HepG2 (cell line): Measurements from ENCODE around the gene CDHR3. TPM values are rescaled to one million over a fixed set of nuclear protein-coding genes. Genes with fewer than 3 reads are reported as not detected.

Experiments used
- ARNTL ChIP-seq: sonication (generic); formaldehyde crosslinking; IDR thresholded peaks from 2 replicates; pipeline ENCODE4 v1.4.0; 2020; ENCODE audit warnings: mild to moderate bottlenecking, missing genetic modification reagents
- FOXJ3 ChIP-seq: sonication (generic); formaldehyde crosslinking; IDR thresholded peaks from 2 replicates; pipeline ENCODE4 v1.4.0; 2020; ENCODE audit warnings: missing genetic modification reagents, mild to moderate bottlenecking, borderline replicate concordance
- GZF1 ChIP-seq: sonication (generic); formaldehyde crosslinking; IDR thresholded peaks from 2 replicates; pipeline ENCODE4 v1.5.1; 2020; ENCODE audit warnings: mild to moderate bottlenecking, missing genetic modification reagents
- HNF4G ChIP-seq, 2 experiments: sonication (generic) in 1 of 2; formaldehyde crosslinking in 1 of 2; IDR thresholded peaks; 2 replicates each; pipeline versions ENCODE4 v1.4.0 to v1.6.1; 2011 to 2020; ENCODE audit warnings: borderline replicate concordance in 2 of 2, low read depth in 2 of 2, mild to moderate bottlenecking in 2 of 2, low read length in 1 of 2, missing genetic modification reagents in 1 of 2, moderate library complexity in 1 of 2
- HOXD1 ChIP-seq: sonication (generic); formaldehyde crosslinking; IDR thresholded peaks from 2 replicates; pipeline ENCODE4 v1.5.0; 2020; ENCODE audit warnings: missing genetic modification reagents
- ISX ChIP-seq: sonication (generic); formaldehyde crosslinking; conservative IDR thresholded peaks from 2 replicates; pipeline ENCODE4 v1.5.0; 2020; ENCODE audit warnings: missing genetic modification reagents
- MBNL3 ChIP-seq: fragments of 250-450 bp; sonication (Bioruptor Pico); conservative IDR thresholded peaks from 2 replicates; pipeline ENCODE4 v1.8.0; 2022; ENCODE audit warnings: mild to moderate bottlenecking, inconsistent platforms
- POLR2AphosphoS2 ChIP-seq: IDR thresholded peaks from 2 replicates; pipeline ENCODE4 v1.6.1; 2011; ENCODE audit warnings: low read depth, low read length, improper control_type of control experiment
- SMAD9 ChIP-seq: sonication (generic); formaldehyde crosslinking; IDR thresholded peaks from 2 replicates; pipeline ENCODE4 v1.5.1; 2020; ENCODE audit warnings: mild to moderate bottlenecking, missing genetic modification reagents
- SMARCC2 ChIP-seq: fragments of 450-650 bp; IDR thresholded peaks from 2 replicates; pipeline ENCODE4 v1.6.1; 2017; ENCODE audit warnings: antibody characterized with exemption, mild to moderate bottlenecking
- SMARCE1 ChIP-seq: fragments of 450-650 bp; IDR thresholded peaks from 2 replicates; pipeline ENCODE4 v1.6.1; 2017; ENCODE audit warnings: borderline replicate concordance
- SNAPC2 ChIP-seq: sonication (generic); formaldehyde crosslinking; IDR thresholded peaks from 2 replicates; pipeline ENCODE4 v1.8.1; 2022; ENCODE audit warnings: mild to moderate bottlenecking, missing genetic modification reagents
- ZNF136 ChIP-seq: sonication (generic); formaldehyde crosslinking; IDR thresholded peaks from 2 replicates; pipeline ENCODE4 v1.8.1; 2022; ENCODE audit warnings: low read depth, mild to moderate bottlenecking, moderate library complexity, missing genetic modification reagents
- ZNF235 ChIP-seq: sonication (generic); formaldehyde crosslinking; IDR thresholded peaks from 2 replicates; pipeline ENCODE4 v1.8.1; 2023; ENCODE audit warnings: mild to moderate bottlenecking, missing genetic modification reagents, borderline replicate concordance
- ZNF34 ChIP-seq: sonication (generic); formaldehyde crosslinking; IDR thresholded peaks from 2 replicates; pipeline ENCODE4 v1.4.0; 2020; ENCODE audit warnings: mild to moderate bottlenecking, missing genetic modification reagents, borderline replicate concordance
- ZNF644 ChIP-seq: IDR thresholded peaks from 2 replicates; pipeline ENCODE4 v1.6.1; 2016; ENCODE audit warnings: low read depth
- ZNF790 ChIP-seq: sonication (generic); formaldehyde crosslinking; IDR thresholded peaks from 2 replicates; pipeline ENCODE4 v1.8.0; 2022; ENCODE audit warnings: missing genetic modification reagents, mild to moderate bottlenecking, borderline replicate concordance
- ZNF878 ChIP-seq: sonication (generic); formaldehyde crosslinking; IDR thresholded peaks from 2 replicates; pipeline ENCODE4 v1.8.1; 2023; ENCODE audit warnings: mild to moderate bottlenecking, missing genetic modification reagents, moderate library complexity
- polyA plus RNA-seq, 8 experiments: library from polyadenylated mRNA; depleted of rRNA in 3 of 8; stranded (reverse) in 7 of 8; unstranded in 1 of 8; fragments of >200 nt; fragmentation: Illumina TruSeq in 4 of 8; extraction: Trizol in 4 of 8; gene quantifications; 2 replicates each; pipeline versions ENCODE4 v1.2.1 to v1.2.3, GENCODE V29; 2011 to 2016; ENCODE audit warnings: low read depth in 4 of 8, missing spikeins in 1 of 8, mixed read lengths in 1 of 8; ENCODE audit not compliant: insufficient read depth in 1 of 8
- total RNA-seq, 5 experiments: library from RNA; depleted of rRNA; stranded (reverse); fragments of >200 nt; fragmentation: Illumina TruSeq; extraction: Trizol; gene quantifications; 2 replicates each; pipeline ENCODE4 v1.2.3, GENCODE V29; 2016; ENCODE audit warnings: low read depth in 1 of 5
- TF ChIP-seq, protein P1 (sequence below): sonication (generic); formaldehyde crosslinking; IDR thresholded peaks from 2 replicates; pipeline ENCODE4 v1.4.0; 2020; ENCODE audit warnings: low read depth, missing genetic modification reagents
- TF ChIP-seq, protein P2 (sequence below): sonication (generic); formaldehyde crosslinking; IDR thresholded peaks from 2 replicates; pipeline ENCODE4 v1.9.0; 2021; ENCODE audit warnings: missing genetic modification reagents, borderline replicate concordance
- TF ChIP-seq, protein P3 (sequence below): sonication (generic); formaldehyde crosslinking; IDR thresholded peaks from 2 replicates; pipeline ENCODE4 v1.5.1; 2020; ENCODE audit warnings: mild to moderate bottlenecking, moderate library complexity, missing genetic modification reagents

CDHR3 gene
- total and polyA plus RNA-seq, 2 of the 13 experiments (the other 11 are each of a cell fraction or from before 2014, with no cell fraction given): 6.5 to 11.8 TPM

DNA sequence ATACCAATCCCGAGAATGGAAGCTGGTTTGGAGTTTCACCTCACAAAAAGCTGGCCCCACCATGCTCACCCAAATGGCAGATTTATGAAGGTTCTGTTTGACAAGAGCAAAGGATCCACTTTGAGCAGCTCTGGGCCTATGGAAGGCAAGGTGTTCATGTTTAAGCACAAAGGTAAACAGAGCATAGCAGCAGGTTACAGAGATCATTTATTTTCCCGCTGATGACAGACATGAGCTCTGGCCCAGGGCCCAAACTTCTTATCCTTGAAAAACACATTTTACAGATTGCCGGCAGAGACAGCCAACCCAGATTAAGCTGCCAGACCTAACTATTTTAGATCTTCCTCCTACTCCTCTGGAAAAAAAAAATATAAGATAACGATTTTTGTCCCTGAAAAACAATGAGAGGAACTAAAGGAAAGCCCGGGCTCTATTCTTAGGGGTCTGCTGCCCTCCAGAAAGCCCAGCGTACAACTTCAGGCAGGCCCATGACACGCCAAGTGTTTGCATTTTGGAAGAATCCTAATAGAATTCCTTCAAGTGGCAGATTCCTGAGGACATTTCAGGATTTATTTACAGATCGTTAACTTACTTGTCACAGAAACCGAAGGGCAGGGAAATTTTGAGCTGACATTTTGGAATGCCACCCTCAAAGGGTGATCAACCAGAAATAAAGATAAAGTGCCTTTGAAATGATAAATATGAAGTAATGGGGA lies 109.1 kb downstream of the CDHR3 start (continued):
- no peak for TF ChIP-seq ISX (CRISPR knock-in tag)
- TF ChIP-seq MBNL3: no peak
- TF ChIP-seq, protein P1, sequence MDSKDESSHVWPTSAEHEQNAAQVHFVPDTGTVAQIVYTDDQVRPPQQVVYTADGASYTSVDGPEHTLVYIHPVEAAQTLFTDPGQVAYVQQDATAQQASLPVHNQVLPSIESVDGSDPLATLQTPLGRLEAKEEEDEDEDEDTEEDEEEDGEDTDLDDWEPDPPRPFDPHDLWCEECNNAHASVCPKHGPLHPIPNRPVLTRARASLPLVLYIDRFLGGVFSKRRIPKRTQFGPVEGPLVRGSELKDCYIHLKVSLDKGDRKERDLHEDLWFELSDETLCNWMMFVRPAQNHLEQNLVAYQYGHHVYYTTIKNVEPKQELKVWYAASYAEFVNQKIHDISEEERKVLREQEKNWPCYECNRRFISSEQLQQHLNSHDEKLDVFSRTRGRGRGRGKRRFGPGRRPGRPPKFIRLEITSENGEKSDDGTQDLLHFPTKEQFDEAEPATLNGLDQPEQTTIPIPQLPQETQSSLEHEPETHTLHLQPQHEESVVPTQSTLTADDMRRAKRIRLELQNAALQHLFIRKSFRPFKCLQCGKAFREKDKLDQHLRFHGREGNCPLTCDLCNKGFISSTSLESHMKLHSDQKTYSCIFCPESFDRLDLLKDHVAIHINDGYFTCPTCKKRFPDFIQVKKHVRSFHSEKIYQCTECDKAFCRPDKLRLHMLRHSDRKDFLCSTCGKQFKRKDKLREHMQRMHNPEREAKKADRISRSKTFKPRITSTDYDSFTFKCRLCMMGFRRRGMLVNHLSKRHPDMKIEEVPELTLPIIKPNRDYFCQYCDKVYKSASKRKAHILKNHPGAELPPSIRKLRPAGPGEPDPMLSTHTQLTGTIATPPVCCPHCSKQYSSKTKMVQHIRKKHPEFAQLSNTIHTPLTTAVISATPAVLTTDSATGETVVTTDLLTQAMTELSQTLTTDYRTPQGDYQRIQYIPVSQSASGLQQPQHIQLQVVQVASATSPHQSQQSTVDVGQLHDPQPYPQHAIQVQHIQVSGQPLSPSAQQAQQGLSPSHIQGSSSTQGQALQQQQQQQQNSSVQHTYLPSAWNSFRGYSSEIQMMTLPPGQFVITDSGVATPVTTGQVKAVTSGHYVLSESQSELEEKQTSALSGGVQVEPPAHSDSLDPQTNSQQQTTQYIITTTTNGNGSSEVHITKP (CRISPR knock-in tag): no peak
- TF ChIP-seq ARNTL: 0 out of 2 replicates have a peak, but pooled peaks have one; percentile 31
- TF ChIP-seq, protein P2, sequence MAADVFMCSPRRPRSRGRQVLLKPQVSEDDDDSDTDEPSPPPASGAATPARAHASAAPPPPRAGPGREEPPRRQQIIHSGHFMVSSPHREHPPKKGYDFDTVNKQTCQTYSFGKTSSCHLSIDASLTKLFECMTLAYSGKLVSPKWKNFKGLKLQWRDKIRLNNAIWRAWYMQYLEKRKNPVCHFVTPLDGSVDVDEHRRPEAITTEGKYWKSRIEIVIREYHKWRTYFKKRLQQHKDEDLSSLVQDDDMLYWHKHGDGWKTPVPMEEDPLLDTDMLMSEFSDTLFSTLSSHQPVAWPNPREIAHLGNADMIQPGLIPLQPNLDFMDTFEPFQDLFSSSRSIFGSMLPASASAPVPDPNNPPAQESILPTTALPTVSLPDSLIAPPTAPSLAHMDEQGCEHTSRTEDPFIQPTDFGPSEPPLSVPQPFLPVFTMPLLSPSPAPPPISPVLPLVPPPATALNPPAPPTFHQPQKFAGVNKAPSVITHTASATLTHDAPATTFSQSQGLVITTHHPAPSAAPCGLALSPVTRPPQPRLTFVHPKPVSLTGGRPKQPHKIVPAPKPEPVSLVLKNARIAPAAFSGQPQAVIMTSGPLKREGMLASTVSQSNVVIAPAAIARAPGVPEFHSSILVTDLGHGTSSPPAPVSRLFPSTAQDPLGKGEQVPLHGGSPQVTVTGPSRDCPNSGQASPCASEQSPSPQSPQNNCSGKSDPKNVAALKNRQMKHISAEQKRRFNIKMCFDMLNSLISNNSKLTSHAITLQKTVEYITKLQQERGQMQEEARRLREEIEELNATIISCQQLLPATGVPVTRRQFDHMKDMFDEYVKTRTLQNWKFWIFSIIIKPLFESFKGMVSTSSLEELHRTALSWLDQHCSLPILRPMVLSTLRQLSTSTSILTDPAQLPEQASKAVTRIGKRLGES (CRISPR knock-in tag): no peak
- no peak for TF ChIP-seq ZNF235 (CRISPR knock-in tag)
- TF ChIP-seq SMARCE1: no peak
- TF ChIP-seq, protein P3, sequence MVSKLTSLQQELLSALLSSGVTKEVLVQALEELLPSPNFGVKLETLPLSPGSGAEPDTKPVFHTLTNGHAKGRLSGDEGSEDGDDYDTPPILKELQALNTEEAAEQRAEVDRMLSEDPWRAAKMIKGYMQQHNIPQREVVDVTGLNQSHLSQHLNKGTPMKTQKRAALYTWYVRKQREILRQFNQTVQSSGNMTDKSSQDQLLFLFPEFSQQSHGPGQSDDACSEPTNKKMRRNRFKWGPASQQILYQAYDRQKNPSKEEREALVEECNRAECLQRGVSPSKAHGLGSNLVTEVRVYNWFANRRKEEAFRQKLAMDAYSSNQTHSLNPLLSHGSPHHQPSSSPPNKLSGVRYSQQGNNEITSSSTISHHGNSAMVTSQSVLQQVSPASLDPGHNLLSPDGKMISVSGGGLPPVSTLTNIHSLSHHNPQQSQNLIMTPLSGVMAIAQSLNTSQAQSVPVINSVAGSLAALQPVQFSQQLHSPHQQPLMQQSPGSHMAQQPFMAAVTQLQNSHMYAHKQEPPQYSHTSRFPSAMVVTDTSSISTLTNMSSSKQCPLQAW (CRISPR knock-in tag): no peak
- TF ChIP-seq ZNF136 (CRISPR knock-in tag): no peak
- peak; percentile 79; the same call in 1 of the 2 replicates for TF ChIP-seq FOXJ3
- peak; percentile 82 for TF ChIP-seq ZNF644 (CRISPR knock-in tag)
- no peak for TF ChIP-seq ZNF878
- TF ChIP-seq HNF4G (IDR thresholded peaks at IDR 0.05; ENCODE audit: borderline replicate concordance, low read depth, low read length): no peak
- no peak for TF ChIP-seq HNF4G (CRISPR knock-in tag; IDR thresholded peaks at IDR 0.05; ENCODE audit: borderline replicate concordance, low read depth)
- TF ChIP-seq SMAD9 (CRISPR knock-in tag): no peak
- TF ChIP-seq SMARCC2: no peak
- TF ChIP-seq ZNF790 (CRISPR knock-in tag): no peak
- TF ChIP-seq GZF1 (CRISPR knock-in tag): no peak
- no peak for TF ChIP-seq SNAPC2 (CRISPR knock-in tag)
- TF ChIP-seq ZNF34 (CRISPR knock-in tag): no peak
- no peak for TF ChIP-seq HOXD1 (CRISPR knock-in tag)
- TF ChIP-seq POLR2AphosphoS2: no peak
